ENCODE results near the gene HEATR5B. TPM values are rescaled to one million over a fixed set of nuclear protein-coding genes. Genes with fewer than 3 reads are reported as not detected.

The HEATR5B gene
- total and polyA plus RNA-seq, 9 of the 15 experiments (the other 6 are each of a cell fraction or from before 2014, with no cell fraction given): 4.2 to 21.7 (median 12.2) TPM

DNA sequence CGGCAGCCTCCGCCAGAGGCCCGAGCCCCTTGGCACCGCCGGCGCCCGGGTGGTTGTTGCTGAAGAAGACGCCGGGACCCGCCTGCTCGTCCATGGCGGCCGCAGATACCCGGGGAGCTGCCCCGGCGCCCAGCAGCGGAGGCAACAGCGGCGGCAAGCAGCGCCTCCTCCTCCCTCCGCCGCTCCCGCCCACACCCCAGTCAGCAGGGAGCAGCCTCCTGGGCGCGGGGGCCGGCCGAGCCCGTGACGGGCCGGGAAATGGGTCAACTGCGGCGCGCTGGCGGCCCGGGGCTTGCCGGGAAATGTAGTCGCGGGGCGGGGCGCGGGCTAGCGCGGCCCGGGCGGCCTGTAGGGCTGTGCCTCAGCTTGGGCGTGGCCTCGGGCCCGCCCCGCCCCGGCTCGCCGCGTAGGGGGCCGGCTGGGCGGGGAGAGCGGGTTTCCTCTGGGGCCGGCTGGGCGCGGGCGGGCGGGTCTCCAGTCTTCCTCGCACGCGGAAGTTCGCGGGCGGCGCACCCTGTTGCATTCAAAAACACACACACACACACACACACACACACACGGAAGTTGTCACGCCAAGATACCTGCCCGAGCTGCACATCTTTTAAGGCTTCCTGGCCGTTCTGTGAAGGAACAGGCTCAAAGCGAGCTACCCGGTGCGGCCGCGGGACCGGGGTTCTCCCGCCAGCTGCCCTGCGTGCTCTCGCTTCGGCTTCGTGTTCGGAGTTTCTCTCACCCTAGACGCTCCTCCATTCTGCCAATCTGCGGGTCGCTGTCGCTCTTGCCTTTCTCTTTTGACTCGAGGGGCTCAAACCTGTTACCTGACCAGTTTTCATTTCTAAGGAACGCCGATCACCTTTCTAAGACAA, 117.6 kb downstream of the HEATR5B start, which contains the start of gene STRN (continued):
- TF ChIP-seq KAT2B (IDR thresholded peaks at IDR 0.05; ENCODE audit: low read depth, low read length): no peak
- TF ChIP-seq, protein P1, sequence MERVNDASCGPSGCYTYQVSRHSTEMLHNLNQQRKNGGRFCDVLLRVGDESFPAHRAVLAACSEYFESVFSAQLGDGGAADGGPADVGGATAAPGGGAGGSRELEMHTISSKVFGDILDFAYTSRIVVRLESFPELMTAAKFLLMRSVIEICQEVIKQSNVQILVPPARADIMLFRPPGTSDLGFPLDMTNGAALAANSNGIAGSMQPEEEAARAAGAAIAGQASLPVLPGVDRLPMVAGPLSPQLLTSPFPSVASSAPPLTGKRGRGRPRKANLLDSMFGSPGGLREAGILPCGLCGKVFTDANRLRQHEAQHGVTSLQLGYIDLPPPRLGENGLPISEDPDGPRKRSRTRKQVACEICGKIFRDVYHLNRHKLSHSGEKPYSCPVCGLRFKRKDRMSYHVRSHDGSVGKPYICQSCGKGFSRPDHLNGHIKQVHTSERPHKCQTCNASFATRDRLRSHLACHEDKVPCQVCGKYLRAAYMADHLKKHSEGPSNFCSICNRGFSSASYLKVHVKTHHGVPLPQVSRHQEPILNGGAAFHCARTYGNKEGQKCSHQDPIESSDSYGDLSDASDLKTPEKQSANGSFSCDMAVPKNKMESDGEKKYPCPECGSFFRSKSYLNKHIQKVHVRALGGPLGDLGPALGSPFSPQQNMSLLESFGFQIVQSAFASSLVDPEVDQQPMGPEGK (CRISPR knock-in tag; IDR thresholded peaks at IDR 0.05; ENCODE audit: borderline replicate concordance): no peak
- TF ChIP-seq, protein P2, sequence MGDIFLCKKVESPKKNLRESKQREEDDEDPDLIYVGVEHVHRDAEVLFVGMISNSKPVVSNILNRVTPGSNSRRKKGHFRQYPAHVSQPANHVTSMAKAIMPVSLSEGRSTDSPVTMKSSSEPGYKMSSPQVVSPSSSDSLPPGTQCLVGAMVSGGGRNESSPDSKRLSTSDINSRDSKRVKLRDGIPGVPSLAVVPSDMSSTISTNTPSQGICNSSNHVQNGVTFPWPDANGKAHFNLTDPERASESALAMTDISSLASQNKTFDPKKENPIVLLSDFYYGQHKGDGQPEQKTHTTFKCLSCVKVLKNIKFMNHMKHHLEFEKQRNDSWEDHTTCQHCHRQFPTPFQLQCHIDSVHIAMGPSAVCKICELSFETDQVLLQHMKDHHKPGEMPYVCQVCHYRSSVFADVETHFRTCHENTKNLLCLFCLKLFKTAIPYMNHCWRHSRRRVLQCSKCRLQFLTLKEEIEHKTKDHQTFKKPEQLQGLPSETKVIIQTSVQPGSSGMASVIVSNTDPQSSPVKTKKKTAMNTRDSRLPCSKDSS (IDR thresholded peaks at IDR 0.05; ENCODE audit: low read depth, partially characterized antibody): no peak
- TF ChIP-seq STAT5A (IDR thresholded peaks at IDR 0.05; ENCODE audit: borderline replicate concordance, low read length): no peak; the same call in 1 of the 2 replicates
- TF ChIP-seq RNF2 (IDR thresholded peaks at IDR 0.05): peak; percentile 49; the same call in 1 of the 2 replicates
- peak; percentile 77 for TF ChIP-seq TOE1 (IDR thresholded peaks at IDR 0.05; ENCODE audit: borderline replicate concordance)
- TF ChIP-seq TOE1 (CRISPR knock-in tag; IDR thresholded peaks at IDR 0.05; ENCODE audit: borderline replicate concordance, low read depth): 0 out of 2 replicates have a peak, but pooled peaks have one; percentile 30
- TF ChIP-seq, protein P3, sequence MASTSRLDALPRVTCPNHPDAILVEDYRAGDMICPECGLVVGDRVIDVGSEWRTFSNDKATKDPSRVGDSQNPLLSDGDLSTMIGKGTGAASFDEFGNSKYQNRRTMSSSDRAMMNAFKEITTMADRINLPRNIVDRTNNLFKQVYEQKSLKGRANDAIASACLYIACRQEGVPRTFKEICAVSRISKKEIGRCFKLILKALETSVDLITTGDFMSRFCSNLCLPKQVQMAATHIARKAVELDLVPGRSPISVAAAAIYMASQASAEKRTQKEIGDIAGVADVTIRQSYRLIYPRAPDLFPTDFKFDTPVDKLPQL (IDR thresholded peaks at IDR 0.05; ENCODE audit: extremely low read depth, insufficient read length): no peak
- TF ChIP-seq, protein P4, sequence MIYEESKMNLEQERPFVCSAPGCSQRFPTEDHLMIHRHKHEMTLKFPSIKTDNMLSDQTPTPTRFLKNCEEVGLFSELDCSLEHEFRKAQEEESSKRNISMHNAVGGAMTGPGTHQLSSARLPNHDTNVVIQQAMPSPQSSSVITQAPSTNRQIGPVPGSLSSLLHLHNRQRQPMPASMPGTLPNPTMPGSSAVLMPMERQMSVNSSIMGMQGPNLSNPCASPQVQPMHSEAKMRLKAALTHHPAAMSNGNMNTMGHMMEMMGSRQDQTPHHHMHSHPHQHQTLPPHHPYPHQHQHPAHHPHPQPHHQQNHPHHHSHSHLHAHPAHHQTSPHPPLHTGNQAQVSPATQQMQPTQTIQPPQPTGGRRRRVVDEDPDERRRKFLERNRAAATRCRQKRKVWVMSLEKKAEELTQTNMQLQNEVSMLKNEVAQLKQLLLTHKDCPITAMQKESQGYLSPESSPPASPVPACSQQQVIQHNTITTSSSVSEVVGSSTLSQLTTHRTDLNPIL (CRISPR knock-in tag; IDR thresholded peaks at IDR 0.05): no peak
- TF ChIP-seq, protein P5, sequence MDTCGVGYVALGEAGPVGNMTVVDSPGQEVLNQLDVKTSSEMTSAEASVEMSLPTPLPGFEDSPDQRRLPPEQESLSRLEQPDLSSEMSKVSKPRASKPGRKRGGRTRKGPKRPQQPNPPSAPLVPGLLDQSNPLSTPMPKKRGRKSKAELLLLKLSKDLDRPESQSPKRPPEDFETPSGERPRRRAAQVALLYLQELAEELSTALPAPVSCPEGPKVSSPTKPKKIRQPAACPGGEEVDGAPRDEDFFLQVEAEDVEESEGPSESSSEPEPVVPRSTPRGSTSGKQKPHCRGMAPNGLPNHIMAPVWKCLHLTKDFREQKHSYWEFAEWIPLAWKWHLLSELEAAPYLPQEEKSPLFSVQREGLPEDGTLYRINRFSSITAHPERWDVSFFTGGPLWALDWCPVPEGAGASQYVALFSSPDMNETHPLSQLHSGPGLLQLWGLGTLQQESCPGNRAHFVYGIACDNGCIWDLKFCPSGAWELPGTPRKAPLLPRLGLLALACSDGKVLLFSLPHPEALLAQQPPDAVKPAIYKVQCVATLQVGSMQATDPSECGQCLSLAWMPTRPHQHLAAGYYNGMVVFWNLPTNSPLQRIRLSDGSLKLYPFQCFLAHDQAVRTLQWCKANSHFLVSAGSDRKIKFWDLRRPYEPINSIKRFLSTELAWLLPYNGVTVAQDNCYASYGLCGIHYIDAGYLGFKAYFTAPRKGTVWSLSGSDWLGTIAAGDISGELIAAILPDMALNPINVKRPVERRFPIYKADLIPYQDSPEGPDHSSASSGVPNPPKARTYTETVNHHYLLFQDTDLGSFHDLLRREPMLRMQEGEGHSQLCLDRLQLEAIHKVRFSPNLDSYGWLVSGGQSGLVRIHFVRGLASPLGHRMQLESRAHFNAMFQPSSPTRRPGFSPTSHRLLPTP (IDR thresholded peaks at IDR 0.05; ENCODE audit: borderline replicate concordance, extremely low read depth, insufficient read length): no peak
- peak; percentile 73 for TF ChIP-seq ZFX (CRISPR knock-in tag; IDR thresholded peaks at IDR 0.05)
- TF ChIP-seq ZBED1 (IDR thresholded peaks at IDR 0.05): no peak
- TF ChIP-seq COPS2 (conservative IDR thresholded peaks at IDR 0.05): no peak
- no peak for TF ChIP-seq ZNF232 (CRISPR knock-in tag; IDR thresholded peaks at IDR 0.05)
- TF ChIP-seq, protein P6, sequence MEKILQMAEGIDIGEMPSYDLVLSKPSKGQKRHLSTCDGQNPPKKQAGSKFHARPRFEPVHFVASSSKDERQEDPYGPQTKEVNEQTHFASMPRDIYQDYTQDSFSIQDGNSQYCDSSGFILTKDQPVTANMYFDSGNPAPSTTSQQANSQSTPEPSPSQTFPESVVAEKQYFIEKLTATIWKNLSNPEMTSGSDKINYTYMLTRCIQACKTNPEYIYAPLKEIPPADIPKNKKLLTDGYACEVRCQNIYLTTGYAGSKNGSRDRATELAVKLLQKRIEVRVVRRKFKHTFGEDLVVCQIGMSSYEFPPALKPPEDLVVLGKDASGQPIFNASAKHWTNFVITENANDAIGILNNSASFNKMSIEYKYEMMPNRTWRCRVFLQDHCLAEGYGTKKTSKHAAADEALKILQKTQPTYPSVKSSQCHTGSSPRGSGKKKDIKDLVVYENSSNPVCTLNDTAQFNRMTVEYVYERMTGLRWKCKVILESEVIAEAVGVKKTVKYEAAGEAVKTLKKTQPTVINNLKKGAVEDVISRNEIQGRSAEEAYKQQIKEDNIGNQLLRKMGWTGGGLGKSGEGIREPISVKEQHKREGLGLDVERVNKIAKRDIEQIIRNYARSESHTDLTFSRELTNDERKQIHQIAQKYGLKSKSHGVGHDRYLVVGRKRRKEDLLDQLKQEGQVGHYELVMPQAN (IDR thresholded peaks at IDR 0.05; ENCODE audit: borderline replicate concordance): peak; percentile 75
